Endodermal cell (in vitro differentiated cells): ENCODE results near the gene C3orf20. TPM values are rescaled to one million over a fixed set of nuclear protein-coding genes. Genes with fewer than 3 reads are reported as not detected.

Experiments used
- DNase-seq: peaks from one replicate; pipeline ENCODE4 v3.0.0-alpha.2; 2017
- H3K27ac ChIP-seq: 2 replicates; pipeline ENCODE4 v1.5.1; 2013; ENCODE audit warnings: mild to moderate bottlenecking, low read depth, low read length, moderate library complexity
- H3K27me3 ChIP-seq: 2 replicates; pipeline ENCODE4 v1.6.1; 2013; ENCODE audit warnings: mild to moderate bottlenecking, low read length, moderate library complexity; ENCODE audit not compliant: insufficient read depth, control insufficient read depth, poor library complexity, severe bottlenecking
- H3K36me3 ChIP-seq: 2 replicates; pipeline ENCODE4 v1.7.0; 2013; ENCODE audit warnings: mild to moderate bottlenecking, low read length, moderate library complexity; ENCODE audit not compliant: control insufficient read depth, insufficient read depth
- H3K4me1 ChIP-seq: one replicate; pipeline ENCODE4 v1.7.0; 2013; ENCODE audit warnings: low read length; ENCODE audit not compliant: control insufficient read depth, insufficient read depth
- H3K4me3 ChIP-seq: 2 replicates; pipeline ENCODE4 v1.5.1; 2013; ENCODE audit warnings: mild to moderate bottlenecking, low read length, moderate library complexity
- H3K9ac ChIP-seq: 2 replicates; pipeline ENCODE4 v1.6.1; 2013; ENCODE audit warnings: mild to moderate bottlenecking, low read length, moderate library complexity; ENCODE audit not compliant: poor library complexity, severe bottlenecking; ENCODE audit errors: extremely low read depth
- H3K9me3 ChIP-seq: 2 replicates; pipeline ENCODE4 v1.6.1; 2013; ENCODE audit warnings: mild to moderate bottlenecking, low read length, moderate library complexity; ENCODE audit not compliant: control insufficient read depth
- H3K27ac Mint-ChIP-seq: 2 replicates; pipeline ENCODE4 v1.8.0; 2020; ENCODE audit warnings: mixed read lengths
- H3K27me3 Mint-ChIP-seq: 2 replicates; pipeline ENCODE4 v1.8.0; 2021; ENCODE audit warnings: mild to moderate bottlenecking, mixed read lengths; ENCODE audit not compliant: insufficient read depth
- H3K36me3 Mint-ChIP-seq: 2 replicates; pipeline ENCODE4 v1.8.0; 2020; ENCODE audit warnings: low read depth, mixed read lengths
- H3K4me1 Mint-ChIP-seq: 2 replicates; pipeline ENCODE4 v1.8.0; 2020; ENCODE audit warnings: mixed read lengths
- H3K4me3 Mint-ChIP-seq: 2 replicates; pipeline ENCODE4 v1.8.0; 2020; ENCODE audit warnings: mild to moderate bottlenecking, moderate library complexity, mixed read lengths
- H3K9me3 Mint-ChIP-seq: 2 replicates; pipeline ENCODE4 v1.8.0; 2020; ENCODE audit warnings: mild to moderate bottlenecking, mixed read lengths
- CTCF ChIP-seq: fragments of 200-600 bp; sonication (generic); conservative IDR thresholded peaks from 2 replicates; pipeline ENCODE4 v1.5.0; 2021; ENCODE audit warnings: antibody characterized with exemption, mild to moderate bottlenecking
- WGBS, 2 experiments: methylation state at CpG; one replicate each; pipeline versions ENCODE4 v1.1.5 to v1.1.7; 2013; ENCODE audit warnings: missing lambda C conversion rate in 2 of 2, mixed read lengths in 1 of 2; ENCODE audit not compliant: insufficient coverage in 1 of 2, insufficient read length in 1 of 2; 5-methylcytosine and 5-hydroxymethylcytosine counted together
- total RNA-seq, 2 donors: library from RNA; stranded (reverse); fragmentation: NEBNext Ultra II Directional in 1 of 2; extraction: Animal tissue kit (Norgen Biotek cat#: 25700) in 1 of 2; gene quantifications; 2 replicates in 1 of 2; 3 replicates in 1 of 2; pipeline ENCODE4 v1.2.1, GENCODE V29; 2021

The C3orf20 gene
- total RNA-seq, 2 donors from 2014 or later = not detected

GRCh38 chr3:14805961-14806537, 131.1 kb downstream of the C3orf20 start:
- peaks cover 40% of the 10 kb centered on the region for H3K27me3 Mint-ChIP-seq
- Histone ChIP-seq H3K27me3 (peaks cover 28% of the 10 kb centered on the region), H3K36me3 (no peaks in the 10 kb centered on the region), H3K9ac (no peak overlapping the region), H3K4me1 (no peaks in the 10 kb centered on the region), H3K27ac (no peak overlapping the region), H3K9me3 (no peaks in the 10 kb centered on the region), H3K4me3 (no peak overlapping the region)
- no peak for TF ChIP-seq CTCF
- H3K4me3 Mint-ChIP-seq = no peak overlapping the region
- no peaks in the 10 kb centered on the region for H3K9me3 Mint-ChIP-seq
- 65 to 89% methylated on average over 2 to 3 of the region's 4 CpGs for WGBS, 2 experiments
- no peaks in the 10 kb centered on the region for H3K36me3 Mint-ChIP-seq
- H3K27ac Mint-ChIP-seq = no peak overlapping the region
- DNase-seq = no peak
- peaks cover 16% of the 10 kb centered on the region for H3K4me1 Mint-ChIP-seq

- peaks cover 17% of the 10 kb centered on the region for H3K4me1 Mint-ChIP-seq
- peaks cover 47% of the 10 kb centered on the region for H3K27me3 Mint-ChIP-seq
- H3K9me3 Mint-ChIP-seq = no peaks in the 10 kb centered on the region
- no peak overlapping the region for H3K27ac ChIP-seq
- no peak for TF ChIP-seq CTCF
- no peaks in the 10 kb centered on the region for H3K9me3 ChIP-seq
- no peak overlapping the region for H3K4me3 Mint-ChIP-seq
- no peak for DNase-seq
- H3K36me3 Mint-ChIP-seq = no peaks in the 10 kb centered on the region
- no peak overlapping the region for H3K9ac ChIP-seq
- H3K4me3 ChIP-seq = no peak overlapping the region
- H3K27ac Mint-ChIP-seq = no peak overlapping the region
- peaks cover 35% of the 10 kb centered on the region for H3K27me3 ChIP-seq
- no peaks in the 10 kb centered on the region for H3K36me3 ChIP-seq
- no peaks in the 10 kb centered on the region for H3K4me1 ChIP-seq
- WGBS, 2 experiments = 87 to 94% methylated on average over 3 to 8 of the region's 8 CpGs
Observed at GRCh38 chr3:14806641-14807263, 131.8 kb downstream of the C3orf20 start.

- no peak overlapping the region for H3K27ac ChIP-seq
- no peak overlapping the region for H3K4me3 ChIP-seq
- H3K4me1 Mint-ChIP-seq = peaks cover 12% of the 10 kb centered on the region
- no peaks in the 10 kb centered on the region for H3K9me3 ChIP-seq
- no peaks in the 10 kb centered on the region for H3K4me1 ChIP-seq
- peaks cover 50% of the 10 kb centered on the region for H3K27me3 Mint-ChIP-seq
- peaks cover 47% of the 10 kb centered on the region for H3K27me3 ChIP-seq
- H3K36me3 ChIP-seq = no peaks in the 10 kb centered on the region
- no peak for TF ChIP-seq CTCF
- no peak overlapping the region for H3K9ac ChIP-seq
- no peaks in the 10 kb centered on the region for H3K9me3 Mint-ChIP-seq
- no peak for DNase-seq
- H3K4me3 Mint-ChIP-seq = no peak overlapping the region
- H3K27ac Mint-ChIP-seq = no peak overlapping the region
- no peaks in the 10 kb centered on the region for H3K36me3 Mint-ChIP-seq
Observed at GRCh38 chr3:14808025-14808424, 133.1 kb downstream of the C3orf20 start.
